HepG2 (cell line): Measurements from ENCODE around the gene TSHZ1. TPM values are rescaled to one million over a fixed set of nuclear protein-coding genes. Genes with fewer than 3 reads are reported as not detected.

Experiments
- ATAC-seq: fragments of 200-7000 bp; cut with Tn5 transposase; 3 replicates; pipeline ENCODE4 v1.9.1; 2020; ENCODE audit warnings: mild to moderate bottlenecking, moderate library complexity
- BruUV-seq: library from RNA; stranded (reverse); fragments of 400-500 nt; replicated peaks from 2 replicates; lab custom pipeline; 2021; lab: Mats Ljungman, UMichigan
- CTCF ChIA-PET: fragments of 300-600 bp; formaldehyde crosslinking; extraction: SDS; loops from one replicate; lab custom pipeline; 2021; ENCODE audit warnings: low total read pairs, inconsistent platforms, low intra/inter-chr PET ratio; lab: Yijun Ruan, JAX
- POLR2A ChIA-PET: fragments of 350-600 bp; sonication (Branson Sonifier 250); formaldehyde crosslinking; loops from one replicate; lab custom pipeline; 2020; ENCODE audit warnings: antibody characterized with exemption, inconsistent platforms; lab: Yijun Ruan, JAX
- DNase-seq: peaks from one replicate; pipeline ENCODE4 v3.0.0-alpha.2; 2015; ENCODE audit warnings: low spot score
- FAIRE-seq: peaks from 3 replicates; lab custom pipeline; 2011; peaks lifted over from hg19 to GRCh38; lab: Jason Lieb, UNC
- H2AFZ ChIP-seq: one replicate; pipeline ENCODE4 v1.6.1; 2011; ENCODE audit warnings: low read length, inconsistent platforms
- H3K27ac ChIP-seq: fragments of 300-600 bp; 3 replicates; pipeline ENCODE4 v1.8.0; 2011; ENCODE audit warnings: mixed run types, mild to moderate bottlenecking, mixed read lengths, low read length, inconsistent platforms; ENCODE audit not compliant: insufficient read depth; ENCODE audit errors: extremely low read length
- H3K27me3 ChIP-seq, 2 experiments: fragments of 200-600 bp in 1 of 2; 2 replicates in 1 of 2; 3 replicates in 1 of 2; pipeline versions ENCODE4 v1.6.0 to v1.8.0; 2011; ENCODE audit warnings: low read length in 2 of 2, mild to moderate bottlenecking in 2 of 2, moderate library complexity in 2 of 2, inconsistent platforms in 1 of 2; ENCODE audit not compliant: insufficient read depth in 2 of 2, control insufficient read depth in 1 of 2
- H3K36me3 ChIP-seq, 2 experiments: fragments of 200-600 bp in 1 of 2; replicated peaks in 1 of 2; 2 replicates in 1 of 2; 3 replicates in 1 of 2; pipeline versions ENCODE4 v1.5.1 to v1.8.0; 2011; ENCODE audit warnings: low read length in 2 of 2, inconsistent platforms in 1 of 2; ENCODE audit not compliant: insufficient read depth in 2 of 2, control insufficient read depth in 1 of 2
- H3K4me1 ChIP-seq: 2 replicates; pipeline ENCODE4 v1.5.1; 2012; ENCODE audit warnings: low read length, inconsistent platforms; ENCODE audit not compliant: insufficient read depth
- H3K4me2 ChIP-seq: 2 replicates; pipeline ENCODE4 v1.6.0; 2011; ENCODE audit warnings: low read depth, low read length, inconsistent platforms
- H3K4me3 ChIP-seq, 3 experiments: fragments of 200-600 bp in 1 of 3; sonication (generic), shearing (Covaris generic) in 1 of 3; replicated peaks in 1 of 3; 2 replicates each; pipeline ENCODE4 v1.5.1; 2011 to 2016; ENCODE audit warnings: low read length in 3 of 3, inconsistent platforms in 2 of 3, low read depth in 2 of 3, mild to moderate bottlenecking in 2 of 3, control low read depth in 1 of 3, mixed read lengths in 1 of 3; ENCODE audit not compliant: insufficient read depth in 1 of 3
- H3K79me2 ChIP-seq: one replicate; pipeline ENCODE4 v1.6.1; 2011; ENCODE audit warnings: low read length, inconsistent platforms; ENCODE audit not compliant: insufficient read depth
- H3K9ac ChIP-seq: 2 replicates; pipeline ENCODE4 v1.6.0; 2011; ENCODE audit warnings: mild to moderate bottlenecking, low read depth, low read length, inconsistent platforms; ENCODE audit not compliant: insufficient read depth
- H3K9me3 ChIP-seq: 2 replicates; pipeline ENCODE4 v1.5.1; 2012; ENCODE audit warnings: mild to moderate bottlenecking, low read length
- H4K20me1 ChIP-seq: 2 replicates; pipeline ENCODE4 v1.6.0; 2011; ENCODE audit warnings: inconsistent platforms, mild to moderate bottlenecking, low read length, moderate library complexity; ENCODE audit not compliant: insufficient read depth
- ADNP ChIP-seq: sonication (generic); formaldehyde crosslinking; IDR thresholded peaks from 2 replicates; pipeline ENCODE4 v1.4.0; 2020; ENCODE audit warnings: missing genetic modification reagents
- CHD4 ChIP-seq: fragments of 200-600 bp; sonication (generic); IDR thresholded peaks from 2 replicates; pipeline ENCODE4 v1.7.0; 2017; ENCODE audit warnings: mild to moderate bottlenecking, low read length, borderline replicate concordance
- ETV5 ChIP-seq: IDR thresholded peaks from 2 replicates; pipeline ENCODE4 v1.6.1; 2018; ENCODE audit warnings: missing biosample characterization, missing genetic modification reagents, inconsistent platforms, borderline replicate concordance
- FOSL1 ChIP-seq: sonication (generic); formaldehyde crosslinking; IDR thresholded peaks from 2 replicates; pipeline ENCODE4 v1.9.0; 2021; ENCODE audit warnings: missing genetic modification reagents, borderline replicate concordance
- GABPA ChIP-seq, 2 experiments: IDR thresholded peaks; 2 replicates each; pipeline ENCODE4 v1.6.1; 2011 to 2016; ENCODE audit warnings: low read depth in 2 of 2, low read length in 1 of 2, missing biosample characterization in 1 of 2, missing genetic modification characterization in 1 of 2
- NCOA5 ChIP-seq: sonication (generic); formaldehyde crosslinking; IDR thresholded peaks from 2 replicates; pipeline ENCODE4 v1.4.0; 2020; ENCODE audit warnings: missing genetic modification reagents
- PHF5A ChIP-seq: IDR thresholded peaks from one replicate; pipeline ENCODE4 v1.6.1; 2018; ENCODE audit warnings: low read depth, missing genetic modification reagents; ENCODE audit not compliant: unreplicated experiment
- RAD51 ChIP-seq: fragments of 450-650 bp; IDR thresholded peaks from 2 replicates; pipeline ENCODE4 v1.6.1; 2016; ENCODE audit warnings: borderline replicate concordance
- USF2 ChIP-seq, 2 experiments: sonication (generic) in 1 of 2; formaldehyde crosslinking in 1 of 2; IDR thresholded peaks; 2 replicates each; pipeline versions ENCODE4 v1.5.1 to v1.6.1; 2011 to 2020; ENCODE audit warnings: borderline replicate concordance in 1 of 2, low read depth in 1 of 2, low read length in 1 of 2, mild to moderate bottlenecking in 1 of 2, missing genetic modification reagents in 1 of 2, moderate library complexity in 1 of 2
- XRCC5 ChIP-seq: fragments of 200-400 bp; formaldehyde crosslinking; optimal IDR thresholded peaks from 2 replicates; pipeline ENCODE3; 2017; ENCODE audit warnings: mild to moderate bottlenecking, low read length
- YEATS2 ChIP-seq: sonication (generic); formaldehyde crosslinking; IDR thresholded peaks from 2 replicates; pipeline ENCODE4 v1.4.0; 2020; ENCODE audit warnings: missing genetic modification reagents, borderline replicate concordance
- ZC3H4 ChIP-seq: sonication (generic); formaldehyde crosslinking; IDR thresholded peaks from 2 replicates; pipeline ENCODE4 v1.4.0; 2020; ENCODE audit warnings: missing genetic modification reagents, borderline replicate concordance
- ZNF20 ChIP-seq: sonication (generic); formaldehyde crosslinking; IDR thresholded peaks from 2 replicates; pipeline ENCODE4 v1.4.0; 2020; ENCODE audit warnings: mild to moderate bottlenecking, moderate library complexity, missing genetic modification reagents
- ZNF33B ChIP-seq: sonication (generic); formaldehyde crosslinking; IDR thresholded peaks from 2 replicates; pipeline ENCODE4 v1.5.1; 2020; ENCODE audit warnings: mild to moderate bottlenecking, missing genetic modification reagents
- WGBS: methylation state at CpG from one replicate; pipeline ENCODE4 v1.1.6; 2017; ENCODE audit warnings: low lambda C conversion rate; 5-methylcytosine and 5-hydroxymethylcytosine counted together
- in situ Hi-C: cut with HindIII; loops from 2 replicates; pipeline ENCODE4 v1.10.0; 2017; ENCODE audit warnings: low pct_unique_long_range_greater_than_20kb; ENCODE audit not compliant: extremely low pct_ligation_motif_present
- intact Hi-C: fragments of 100-400 bp; cut with micrococcal nuclease; formaldehyde crosslinking; loops from one replicate; pipeline ENCODE4 v1.10.0; 2022; ENCODE audit not compliant: unreplicated experiment
- polyA plus RNA-seq, 8 experiments: library from polyadenylated mRNA; depleted of rRNA in 3 of 8; stranded (reverse) in 7 of 8; unstranded in 1 of 8; fragments of >200 nt; fragmentation: Illumina TruSeq in 4 of 8; extraction: Trizol in 4 of 8; gene quantifications; 2 replicates each; pipeline versions ENCODE4 v1.2.1 to v1.2.3, GENCODE V29; 2011 to 2016; ENCODE audit warnings: low read depth in 4 of 8, missing spikeins in 1 of 8, mixed read lengths in 1 of 8; ENCODE audit not compliant: insufficient read depth in 1 of 8
- total RNA-seq, 5 experiments: library from RNA; depleted of rRNA; stranded (reverse); fragments of >200 nt; fragmentation: Illumina TruSeq; extraction: Trizol; gene quantifications; 2 replicates each; pipeline ENCODE4 v1.2.3, GENCODE V29; 2016; ENCODE audit warnings: low read depth in 1 of 5
- TF ChIP-seq, protein P1 (sequence below): sonication (generic); formaldehyde crosslinking; IDR thresholded peaks from 2 replicates; pipeline ENCODE4 v1.4.0; 2020; ENCODE audit warnings: missing genetic modification reagents

TSHZ1 gene
- total and polyA plus RNA-seq, 2 of the 13 experiments (the other 11 are each of a cell fraction or from before 2014, with no cell fraction given): 2.5 to 2.7 TPM

DNA sequence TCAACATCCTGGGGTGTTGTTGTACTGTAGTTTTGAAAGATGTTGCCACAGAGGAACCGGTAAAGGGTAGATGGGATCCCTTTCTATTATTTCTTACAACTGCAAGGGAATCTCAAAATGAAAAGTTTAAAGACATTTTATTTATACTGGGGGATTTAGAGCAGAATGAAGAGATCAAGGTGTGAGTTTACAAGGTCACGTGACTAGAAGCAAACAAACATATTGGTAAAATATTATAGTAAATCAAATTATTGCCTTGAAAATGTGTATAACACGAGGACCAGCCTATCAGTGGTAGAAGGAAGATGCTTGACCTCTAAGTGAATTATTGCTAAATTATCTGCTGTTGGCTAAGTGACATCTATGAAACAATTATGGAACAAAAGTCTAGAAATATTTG, 119.7 kb downstream of the TSHZ1 start:
- no peak overlapping the region for H3K9ac ChIP-seq
- no peaks in the 10 kb centered on the region for H3K27me3 ChIP-seq
- H3K27ac ChIP-seq: no peak overlapping the region
- no peak overlapping the region for H3K4me3 ChIP-seq
- ChIA-PET POLR2A (no interaction called here), CTCF (no interaction called here)
- intact Hi-C loops: no loop called here
- in situ Hi-C loops: no loop called here
- H2AFZ ChIP-seq: no peak overlapping the region
- no peaks in the 10 kb centered on the region for H4K20me1 ChIP-seq
- no TSS peak for BruUV-seq
- no peaks in the 10 kb centered on the region for H3K36me3 ChIP-seq
- WGBS: 32% methylated on average over 3 of the region's 3 CpGs
- peaks cover 9% of the 10 kb centered on the region for H3K9me3 ChIP-seq
- H3K79me2 ChIP-seq: no peaks in the 10 kb centered on the region
- DNase-seq: no peak
- no peak for ATAC-seq
- no peak overlapping the region for H3K4me2 ChIP-seq
- no peaks in the 10 kb centered on the region for H3K4me1 ChIP-seq
- no peak for TF ChIP-seq ETV5
- TF ChIP-seq RAD51: peak; percentile 69; the same call in 1 of the 2 replicates
- TF ChIP-seq USF2 (IDR thresholded peaks at IDR 0.05; ENCODE audit: low read depth, low read length): peak; percentile 46
- no peak for TF ChIP-seq USF2 (CRISPR knock-in tag; IDR thresholded peaks at IDR 0.05; ENCODE audit: borderline replicate concordance)
- FAIRE-seq: no peak

- no TSS peak for BruUV-seq
- WGBS: 37% methylated on average over 3 of the region's 5 CpGs
- Histone ChIP-seq H3K9me3 (no peaks in the 10 kb centered on the region), H3K4me2 (no peak overlapping the region), H3K27ac (no peak overlapping the region), H3K36me3 (no peaks in the 10 kb centered on the region), H3K27me3 (peaks cover 0 to 4% of the 10 kb centered on the region in 2 experiments; a peak in 2 of 5 replicates), H4K20me1 (no peaks in the 10 kb centered on the region), H2AFZ (no peak overlapping the region), H3K4me3 (no peak overlapping the region), H3K9ac (no peak overlapping the region), H3K79me2 (no peaks in the 10 kb centered on the region), H3K4me1 (no peaks in the 10 kb centered on the region)
- ChIA-PET POLR2A (no interaction called here), CTCF (no interaction called here)
- ATAC-seq (no peak), FAIRE-seq (no peak), DNase-seq (no peak)
- intact Hi-C loops (no loop called here), in situ Hi-C loops (no loop called here)
- TF ChIP-seq XRCC5 (no peak), GABPA (IDR thresholded peaks at IDR 0.05; ENCODE audit: low read depth, low read length) (no peak), GABPA (CRISPR knock-in tag; IDR thresholded peaks at IDR 0.05; ENCODE audit: low read depth) (no peak), YEATS2 (CRISPR knock-in tag) (no peak), ZNF20 (no peak), ADNP (CRISPR knock-in tag) (no peak), ZC3H4 (CRISPR knock-in tag) (no peak), CHD4 (no peak), FOSL1 (CRISPR knock-in tag) (no peak), PHF5A (no peak), ZNF33B (CRISPR knock-in tag) (no peak), NCOA5 (CRISPR knock-in tag) (no peak)
- TF ChIP-seq, protein P1, sequence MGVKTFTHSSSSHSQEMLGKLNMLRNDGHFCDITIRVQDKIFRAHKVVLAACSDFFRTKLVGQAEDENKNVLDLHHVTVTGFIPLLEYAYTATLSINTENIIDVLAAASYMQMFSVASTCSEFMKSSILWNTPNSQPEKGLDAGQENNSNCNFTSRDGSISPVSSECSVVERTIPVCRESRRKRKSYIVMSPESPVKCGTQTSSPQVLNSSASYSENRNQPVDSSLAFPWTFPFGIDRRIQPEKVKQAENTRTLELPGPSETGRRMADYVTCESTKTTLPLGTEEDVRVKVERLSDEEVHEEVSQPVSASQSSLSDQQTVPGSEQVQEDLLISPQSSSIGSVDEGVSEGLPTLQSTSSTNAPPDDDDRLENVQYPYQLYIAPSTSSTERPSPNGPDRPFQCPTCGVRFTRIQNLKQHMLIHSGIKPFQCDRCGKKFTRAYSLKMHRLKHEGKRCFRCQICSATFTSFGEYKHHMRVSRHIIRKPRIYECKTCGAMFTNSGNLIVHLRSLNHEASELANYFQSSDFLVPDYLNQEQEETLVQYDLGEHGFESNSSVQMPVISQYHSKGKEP (CRISPR knock-in tag): no peak
Measured at GRCh38 chr18:75334869-75335268, 124.3 kb downstream of the TSHZ1 start.
